ENCODE results near the gene UBE2H.

UBE2H gene

DNA sequence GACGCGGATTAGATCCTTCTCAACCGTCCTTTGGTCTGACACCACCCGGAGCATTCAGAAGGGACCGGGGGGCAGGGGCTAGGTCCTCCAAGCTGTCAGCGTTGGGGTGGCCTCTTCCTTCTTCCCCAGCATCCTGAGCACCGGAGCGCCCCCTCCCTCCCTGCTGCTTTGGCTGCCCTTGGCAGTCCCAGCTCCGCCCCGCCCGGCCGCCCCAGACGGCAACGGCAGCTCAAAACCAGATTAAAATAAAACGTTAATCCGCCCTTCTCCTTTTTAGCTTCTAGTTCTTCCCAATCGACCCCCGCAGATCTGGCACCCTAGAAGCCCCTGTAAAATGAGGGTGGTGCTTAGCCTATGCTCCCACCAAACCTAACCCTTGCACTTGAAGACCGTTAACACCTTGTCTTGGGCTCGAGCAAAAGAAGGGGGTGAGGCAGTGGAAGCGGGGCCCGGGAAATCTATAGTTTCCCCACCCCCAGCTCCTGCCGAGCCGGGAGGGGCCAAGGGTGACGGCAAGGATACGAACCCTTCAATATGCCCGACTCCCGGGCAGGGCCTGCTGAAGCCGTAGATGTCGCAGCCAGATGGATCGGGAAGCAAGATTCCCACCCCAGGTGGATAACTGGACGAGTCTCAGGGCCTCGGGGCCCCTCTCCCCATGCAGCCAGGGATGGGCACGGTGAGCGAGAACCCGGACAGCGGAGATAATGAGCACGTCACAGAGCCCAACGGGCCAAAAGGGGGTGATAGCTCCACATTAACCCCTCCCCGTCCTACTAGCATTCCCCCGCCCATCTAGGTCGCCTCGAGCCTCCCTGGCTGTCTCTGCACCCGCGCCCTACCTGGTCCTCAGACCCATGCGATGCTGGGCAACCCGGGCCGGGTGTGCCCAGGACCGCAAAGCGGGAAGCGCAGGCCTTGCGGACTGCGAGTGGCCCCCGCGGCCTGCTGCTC is 171.5 kb downstream of the UBE2H start:
- H3K4me3 ChIP-seq (ENCODE audit: low read length, poor library complexity, severe bottlenecking) = no peak overlapping the region
- H3K4me1 ChIP-seq (ENCODE audit: insufficient read depth, low read length, poor library complexity, severe bottlenecking) = no peaks in the 10 kb centered on the region
- H2AFZ ChIP-seq (ENCODE audit: low read length) = no peak overlapping the region
- no peaks in the 10 kb centered on the region for H3K9me3 ChIP-seq (ENCODE audit: insufficient read depth, low read depth, low read length)
- H3K9me2 ChIP-seq (replicated peaks; ENCODE audit: low read depth, low read length) = no peaks in the 10 kb centered on the region
- H3K79me2 ChIP-seq (ENCODE audit: insufficient read depth, low read length) = no peaks in the 10 kb centered on the region
- H3K27me3 ChIP-seq (ENCODE audit: insufficient read depth, low read length, poor library complexity, severe bottlenecking) = no peaks in the 10 kb centered on the region
- no peaks in the 10 kb centered on the region for H4K20me1 ChIP-seq (ENCODE audit: insufficient read depth, low read length, poor library complexity, severe bottlenecking)
- no peaks in the 10 kb centered on the region for H3K36me3 ChIP-seq (ENCODE audit: insufficient read depth, low read length)
- H3F3A ChIP-seq (ENCODE audit: low read depth) = no peaks in the 10 kb centered on the region
- no peak overlapping the region for H3K4me2 ChIP-seq (ENCODE audit: low read depth, low read length, poor library complexity, severe bottlenecking)
- TF ChIP-seq CTCF (conservative IDR thresholded peaks at IDR 0.05; ENCODE audit: low read length) (no peak), EZH2phosphoT487 (IDR thresholded peaks at IDR 0.05; ENCODE audit: borderline replicate concordance) (no peak)
- no peak overlapping the region for H3K9ac ChIP-seq (ENCODE audit: low read depth, low read length, poor library complexity, severe bottlenecking)

Measured in Loucy (cell line).